Hepatic stellate cell (primary cell): ENCODE results near the gene C4B.
"Not testable (repeated sequence)": the region's sequence is repeated elsewhere in the genome, so short reads cannot be mapped to it uniquely, and the experiment has no call there.

Experiments
- DNase-seq: peaks from one replicate; pipeline ENCODE4 v3.0.0; 2011; ENCODE audit warnings: low spot score

The C4B gene

GRCh38 chr6:32053314-32053713, 38.7 kb downstream of the C4B start:
- DNase-seq: not testable (repeated sequence)

- DNase-seq: not testable (repeated sequence)
These were observed 41.2 kb downstream of the C4B start for GRCh38 chr6:32055756-32056155.

- DNase-seq: no peak
These were observed 41.7 kb downstream of the C4B start for GRCh38 chr6:32056254-32056653.

- no peak for DNase-seq
These were observed 43.4 kb downstream of the C4B start for GRCh38 chr6:32057966-32058365.

GRCh38 chr6:32058511-32058963, 43.9 kb downstream of the C4B start:
- no peak for DNase-seq

- DNase-seq: no peak
These were observed 46.5 kb downstream of the C4B start for GRCh38 chr6:32060966-32061655.

- no peak for DNase-seq
These were observed 50.1 kb downstream of the C4B start for GRCh38 chr6:32064706-32065105.

- not testable (repeated sequence) for DNase-seq
These were observed 52.9 kb downstream of the C4B start for GRCh38 chr6:32067521-32067920.

- DNase-seq: not testable (repeated sequence)
These were observed 53.7 kb downstream of the C4B start for GRCh38 chr6:32068315-32068714.

GRCh38 chr6:32068867-32069266, 54.3 kb downstream of the C4B start:
- DNase-seq: no peak

GRCh38 chr6:32069460-32069859, 54.9 kb downstream of the C4B start:
- DNase-seq: no peak

- no peak for DNase-seq
These were observed 55.4 kb downstream of the C4B start for GRCh38 chr6:32069878-32070515.

GRCh38 chr6:32070814-32071543, 56.4 kb downstream of the C4B start:
- no peak for DNase-seq

- no peak for DNase-seq
These were observed 58.5 kb downstream of the C4B start for GRCh38 chr6:32073101-32073500.

GRCh38 chr6:32073613-32074012, 59.0 kb downstream of the C4B start:
- no peak for DNase-seq

GRCh38 chr6:32074996-32075532, 60.5 kb downstream of the C4B start:
- peak; percentile 75 for DNase-seq

- no peak for DNase-seq
These were observed 61.2 kb downstream of the C4B start for GRCh38 chr6:32075781-32076180.

- DNase-seq: no peak
These were observed 61.8 kb downstream of the C4B start for GRCh38 chr6:32076321-32076809.

- DNase-seq: no peak
These were observed 65.1 kb downstream of the C4B start for GRCh38 chr6:32079566-32080290.

GRCh38 chr6:32081168-32081990, 66.8 kb downstream of the C4B start:
- DNase-seq: peak; percentile 98

GRCh38 chr6:32082478-32082877, 67.9 kb downstream of the C4B start:
- DNase-seq: no peak
